Measurements from ENCODE around the gene CAMK2B.

The CAMK2B gene

DNA sequence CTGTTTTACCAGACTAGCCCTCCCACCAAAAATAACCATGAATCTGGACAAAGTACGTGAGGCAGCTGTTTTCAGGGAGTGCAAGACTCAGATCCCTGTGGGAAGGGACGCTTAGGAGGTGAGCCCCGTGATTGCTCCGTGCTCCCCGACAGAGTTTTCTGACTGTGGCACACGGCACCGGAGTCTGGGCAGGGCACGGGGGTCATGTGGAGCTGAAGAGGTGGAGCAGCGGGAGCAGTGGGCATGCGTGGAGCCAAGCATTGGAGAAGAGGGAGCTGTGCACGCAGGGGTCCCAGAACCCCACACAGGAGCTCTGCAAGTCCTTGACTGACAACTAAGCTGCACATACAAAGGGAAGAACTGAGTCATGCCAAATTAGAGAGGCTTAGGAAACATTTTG lies 11.1 kb upstream of the CAMK2B start:
- no peaks in the 10 kb centered on the region for H3K36me3 ChIP-seq (replicated peaks; ENCODE audit: insufficient read depth, low read length)
- no peaks in the 10 kb centered on the region for H3K4me1 ChIP-seq (ENCODE audit: low read length)
- DNase-seq = no peak
- no peaks in the 10 kb centered on the region for H3K27me3 ChIP-seq (replicated peaks; ENCODE audit: insufficient read depth, low read length)
- no peak overlapping the region for H3K9ac ChIP-seq (ENCODE audit: low read length)
- no peak overlapping the region for H3K4me3 ChIP-seq (ENCODE audit: low read length)
- no peak overlapping the region for H3K4me2 ChIP-seq (ENCODE audit: low read depth, low read length)
- TF ChIP-seq EZH2phosphoT487 (IDR thresholded peaks at IDR 0.05; ENCODE audit: low read length) (no peak), EZH2 (optimal IDR thresholded peaks at IDR 0.05; ENCODE audit: low read depth, low read length) (no peak)
- TF ChIP-seq, protein P1, sequence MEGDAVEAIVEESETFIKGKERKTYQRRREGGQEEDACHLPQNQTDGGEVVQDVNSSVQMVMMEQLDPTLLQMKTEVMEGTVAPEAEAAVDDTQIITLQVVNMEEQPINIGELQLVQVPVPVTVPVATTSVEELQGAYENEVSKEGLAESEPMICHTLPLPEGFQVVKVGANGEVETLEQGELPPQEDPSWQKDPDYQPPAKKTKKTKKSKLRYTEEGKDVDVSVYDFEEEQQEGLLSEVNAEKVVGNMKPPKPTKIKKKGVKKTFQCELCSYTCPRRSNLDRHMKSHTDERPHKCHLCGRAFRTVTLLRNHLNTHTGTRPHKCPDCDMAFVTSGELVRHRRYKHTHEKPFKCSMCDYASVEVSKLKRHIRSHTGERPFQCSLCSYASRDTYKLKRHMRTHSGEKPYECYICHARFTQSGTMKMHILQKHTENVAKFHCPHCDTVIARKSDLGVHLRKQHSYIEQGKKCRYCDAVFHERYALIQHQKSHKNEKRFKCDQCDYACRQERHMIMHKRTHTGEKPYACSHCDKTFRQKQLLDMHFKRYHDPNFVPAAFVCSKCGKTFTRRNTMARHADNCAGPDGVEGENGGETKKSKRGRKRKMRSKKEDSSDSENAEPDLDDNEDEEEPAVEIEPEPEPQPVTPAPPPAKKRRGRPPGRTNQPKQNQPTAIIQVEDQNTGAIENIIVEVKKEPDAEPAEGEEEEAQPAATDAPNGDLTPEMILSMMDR (IDR thresholded peaks at IDR 0.05; ENCODE audit: low read length) = no peak
- H3K79me2 ChIP-seq (ENCODE audit: low read length) = no peaks in the 10 kb centered on the region
- H3F3A ChIP-seq (ENCODE audit: insufficient read depth, low read length) = no peaks in the 10 kb centered on the region
- no peak overlapping the region for H2AFZ ChIP-seq (ENCODE audit: low read length)
- no peaks in the 10 kb centered on the region for H3K9me3 ChIP-seq (replicated peaks; ENCODE audit: insufficient read depth, low read length)
- H4K20me1 ChIP-seq (ENCODE audit: insufficient read depth, low read length) = no peaks in the 10 kb centered on the region
- no peaks in the 10 kb centered on the region for H3K9me2 ChIP-seq (replicated peaks; ENCODE audit: insufficient read depth, low read length)
- no peak overlapping the region for H3K27ac ChIP-seq (ENCODE audit: low read length)

DNA sequence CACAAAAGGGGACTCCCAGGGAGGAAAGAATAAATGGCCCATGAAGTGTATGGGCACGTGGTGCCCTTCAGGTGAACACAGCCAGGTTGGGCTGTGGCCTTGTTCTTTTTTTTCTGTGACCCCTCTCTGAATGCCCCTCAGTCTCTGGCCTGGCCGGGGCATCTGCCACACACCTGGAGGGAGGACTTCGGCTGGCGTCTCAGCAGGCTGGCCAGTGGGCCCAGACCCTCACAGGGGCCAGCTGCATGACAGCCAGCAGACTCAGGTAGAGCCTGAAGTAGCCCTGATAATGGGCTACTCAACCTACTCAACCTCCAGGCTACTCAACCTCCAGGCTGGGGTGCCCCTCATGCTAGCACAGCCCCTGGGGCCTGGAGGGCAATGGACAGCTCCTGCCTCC lies 9.8 kb upstream of the CAMK2B start:
- Histone ChIP-seq H3K27ac (ENCODE audit: low read length) (no peak overlapping the region), H3F3A (ENCODE audit: insufficient read depth, low read length) (no peaks in the 10 kb centered on the region), H3K9me3 (replicated peaks; ENCODE audit: insufficient read depth, low read length) (no peaks in the 10 kb centered on the region), H3K9me2 (replicated peaks; ENCODE audit: insufficient read depth, low read length) (no peaks in the 10 kb centered on the region), H3K79me2 (ENCODE audit: low read length) (no peaks in the 10 kb centered on the region), H2AFZ (ENCODE audit: low read length) (no peak overlapping the region), H3K4me1 (ENCODE audit: low read length) (no peaks in the 10 kb centered on the region), H4K20me1 (ENCODE audit: insufficient read depth, low read length) (no peaks in the 10 kb centered on the region), H3K27me3 (replicated peaks; ENCODE audit: insufficient read depth, low read length) (no peaks in the 10 kb centered on the region), H3K36me3 (replicated peaks; ENCODE audit: insufficient read depth, low read length) (no peaks in the 10 kb centered on the region), H3K4me2 (ENCODE audit: low read depth, low read length) (no peak overlapping the region), H3K4me3 (ENCODE audit: low read length) (no peak overlapping the region), H3K9ac (ENCODE audit: low read length) (no peak overlapping the region)
- DNase-seq = no peak
- TF ChIP-seq EZH2phosphoT487 (IDR thresholded peaks at IDR 0.05; ENCODE audit: low read length) (no peak), EZH2 (optimal IDR thresholded peaks at IDR 0.05; ENCODE audit: low read depth, low read length) (no peak)
- TF ChIP-seq, protein P1 (IDR thresholded peaks at IDR 0.05; ENCODE audit: low read length) = no peak

DNA sequence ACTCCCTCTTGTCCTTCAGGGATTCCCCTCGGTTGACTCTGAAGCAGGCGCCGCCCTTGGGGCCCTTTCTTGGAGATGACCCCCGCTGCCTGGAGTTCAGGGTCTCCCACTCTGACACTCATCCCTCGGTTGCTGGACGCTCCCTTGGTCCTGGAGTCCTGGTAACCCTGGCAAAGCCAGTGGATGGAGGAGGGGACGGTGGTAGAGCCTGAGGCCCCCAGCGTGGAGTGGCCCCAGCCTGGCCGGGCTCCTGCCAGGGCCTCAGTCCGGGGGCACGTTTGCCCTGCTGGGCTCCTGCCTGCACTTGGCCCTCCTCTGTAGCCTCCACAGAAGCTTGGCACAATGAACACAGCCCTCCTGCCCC lies 9.3 kb upstream of the CAMK2B start:
- Histone ChIP-seq H3K9me2 (replicated peaks; ENCODE audit: insufficient read depth, low read length) (no peaks in the 10 kb centered on the region), H3K79me2 (ENCODE audit: low read length) (no peaks in the 10 kb centered on the region)
- DNase-seq = no peak

More for the DNA sequence above, 9.3 kb upstream of the CAMK2B start:
- Histone ChIP-seq H3K27me3 (replicated peaks; ENCODE audit: insufficient read depth, low read length) (no peaks in the 10 kb centered on the region), H4K20me1 (ENCODE audit: insufficient read depth, low read length) (no peaks in the 10 kb centered on the region), H3K9me3 (replicated peaks; ENCODE audit: insufficient read depth, low read length) (no peaks in the 10 kb centered on the region), H2AFZ (ENCODE audit: low read length) (no peak overlapping the region), H3K4me2 (ENCODE audit: low read depth, low read length) (no peak overlapping the region), H3K27ac (ENCODE audit: low read length) (no peak overlapping the region), H3F3A (ENCODE audit: insufficient read depth, low read length) (no peaks in the 10 kb centered on the region), H3K4me3 (ENCODE audit: low read length) (no peak overlapping the region), H3K4me1 (ENCODE audit: low read length) (no peaks in the 10 kb centered on the region), H3K36me3 (replicated peaks; ENCODE audit: insufficient read depth, low read length) (no peaks in the 10 kb centered on the region), H3K9ac (ENCODE audit: low read length) (no peak overlapping the region)
- TF ChIP-seq EZH2 (optimal IDR thresholded peaks at IDR 0.05; ENCODE audit: low read depth, low read length) (no peak), EZH2phosphoT487 (IDR thresholded peaks at IDR 0.05; ENCODE audit: low read length) (no peak)
- TF ChIP-seq, protein P1 (IDR thresholded peaks at IDR 0.05; ENCODE audit: low read length) = no peak

All from MM.1S (cell line).